ENCODE results near the gene JARID2.

The JARID2 gene

GRCh38 chr6:15361197-15361596, 115.3 kb downstream of the JARID2 start:
- no peak for FAIRE-seq

- no peak for FAIRE-seq
These were observed 116.6 kb downstream of the JARID2 start for GRCh38 chr6:15362274-15363160.

- no peak for FAIRE-seq
These were observed 117.3 kb downstream of the JARID2 start for GRCh38 chr6:15363164-15363522.

GRCh38 chr6:15363523-15364400, 117.9 kb downstream of the JARID2 start:
- FAIRE-seq, result no peak

DNA sequence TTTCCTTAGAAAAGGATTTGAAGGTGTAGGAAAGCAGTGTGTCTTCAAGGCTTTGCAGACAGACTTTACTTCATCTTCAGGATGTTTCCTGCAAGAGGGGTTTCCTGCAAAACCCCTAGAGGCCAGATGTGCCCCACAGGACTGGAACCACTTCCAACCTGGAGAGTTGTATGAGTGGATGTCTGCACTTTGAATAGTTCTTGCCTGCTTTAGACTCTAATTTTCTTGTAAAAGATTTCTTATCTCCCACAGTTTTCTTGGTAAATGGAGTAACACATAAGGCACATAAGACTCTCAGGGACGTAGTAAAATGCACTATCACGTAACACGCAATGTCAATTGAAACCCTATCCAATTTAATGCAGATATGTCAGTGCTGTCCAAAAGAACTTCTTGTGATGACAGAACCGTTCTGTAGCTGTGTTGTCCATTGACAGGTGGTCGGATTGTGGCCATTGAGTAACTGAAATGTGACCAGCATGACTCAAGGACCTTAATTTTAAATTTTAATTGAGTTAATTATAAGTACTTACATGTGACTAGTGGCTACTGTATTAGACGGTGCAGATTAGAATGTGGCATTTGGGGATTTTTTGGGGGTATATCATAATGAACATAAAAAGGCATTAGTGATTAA, 118.7 kb downstream of the JARID2 start:
- FAIRE-seq, result no peak

DNA sequence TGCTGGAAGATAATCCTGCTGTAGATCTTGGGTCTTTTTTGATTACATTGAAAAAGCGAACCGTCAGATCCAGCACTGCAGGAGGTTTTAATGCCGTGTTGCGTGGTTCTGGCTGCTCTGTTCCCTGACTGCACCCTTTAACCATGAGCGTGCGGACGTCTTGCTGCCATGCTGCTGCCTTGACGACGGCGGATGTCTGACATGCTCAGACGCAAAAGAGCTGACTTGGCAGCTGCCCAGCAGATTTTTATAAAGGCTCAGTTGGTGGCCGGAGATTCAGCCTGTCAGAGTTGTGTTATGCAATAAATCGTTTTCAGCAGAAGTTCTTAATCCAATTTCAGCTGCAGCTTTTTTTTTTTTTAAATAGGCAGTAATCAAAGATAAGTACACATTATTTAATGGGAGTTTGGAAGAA, 119.4 kb downstream of the JARID2 start:
- no peak for FAIRE-seq

- no peak for FAIRE-seq
These were observed 120.2 kb downstream of the JARID2 start for GRCh38 chr6:15366003-15366535.

- no peak for FAIRE-seq
These were observed 121.0 kb downstream of the JARID2 start for GRCh38 chr6:15366879-15367278.

DNA sequence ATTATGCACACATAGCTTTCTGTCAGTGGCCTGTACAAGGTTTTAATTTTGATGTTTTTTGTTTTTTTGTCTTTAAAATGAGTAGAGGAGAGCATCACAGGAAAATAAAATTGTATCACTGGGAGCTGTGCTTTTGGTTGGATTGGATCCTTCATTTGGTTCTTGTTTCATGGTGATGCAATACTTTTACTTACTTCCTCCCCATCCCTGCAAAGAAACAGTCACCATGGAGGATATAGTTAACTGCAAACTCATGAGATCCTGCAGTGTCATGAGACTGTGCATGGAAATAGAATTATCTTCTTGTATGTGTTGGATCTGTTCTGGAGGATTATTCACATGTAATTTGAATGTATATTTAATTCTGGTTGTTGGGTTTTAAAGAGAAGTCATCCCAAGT, 122.3 kb downstream of the JARID2 start:
- no peak for FAIRE-seq

DNA sequence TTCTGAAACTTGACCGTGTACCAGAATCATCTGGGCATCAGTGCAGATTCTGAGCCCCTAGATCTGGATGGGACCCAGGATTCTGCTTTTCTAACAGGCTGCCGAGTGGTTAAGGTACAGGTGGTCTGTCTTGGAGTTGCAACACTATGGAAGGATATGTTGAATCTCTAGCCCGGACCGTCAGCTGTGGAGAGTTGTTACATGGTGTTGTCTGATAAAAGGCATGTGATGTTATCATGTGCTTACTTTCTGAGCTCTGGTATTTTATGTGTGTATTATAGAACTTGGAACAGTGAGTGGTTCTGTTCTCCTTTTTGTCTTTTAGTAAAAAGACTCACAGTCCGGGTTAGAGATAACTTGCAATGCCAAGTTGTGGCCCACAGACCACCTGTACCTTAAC, 123.0 kb downstream of the JARID2 start:
- no peak for FAIRE-seq

DNA sequence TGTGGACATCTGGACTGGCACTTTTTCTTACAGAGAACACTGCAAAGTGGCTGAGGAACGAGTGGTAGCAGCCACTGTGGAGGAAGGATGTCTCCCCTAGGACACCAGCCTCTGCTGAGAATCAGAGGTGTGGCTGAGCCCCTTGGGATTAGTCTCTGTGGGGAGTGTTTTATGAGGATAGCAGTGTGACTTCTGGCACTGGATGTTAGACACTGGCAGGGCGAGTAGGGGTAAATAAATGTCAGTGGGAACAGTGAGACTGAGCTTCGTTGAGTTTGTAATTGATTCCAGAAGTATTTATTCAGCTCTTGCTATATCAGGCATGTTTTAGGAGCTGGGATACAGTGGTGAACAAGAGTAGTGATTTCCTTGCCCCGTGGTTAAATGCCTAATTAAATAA, 124.0 kb downstream of the JARID2 start:
- FAIRE-seq, result no peak

- no peak for FAIRE-seq
These were observed 125.1 kb downstream of the JARID2 start for GRCh38 chr6:15370733-15371671.

- FAIRE-seq, result no peak
These were observed 127.1 kb downstream of the JARID2 start for GRCh38 chr6:15372932-15373331.

GRCh38 chr6:15374119-15374518, 128.2 kb downstream of the JARID2 start:
- FAIRE-seq, result no peak

DNA sequence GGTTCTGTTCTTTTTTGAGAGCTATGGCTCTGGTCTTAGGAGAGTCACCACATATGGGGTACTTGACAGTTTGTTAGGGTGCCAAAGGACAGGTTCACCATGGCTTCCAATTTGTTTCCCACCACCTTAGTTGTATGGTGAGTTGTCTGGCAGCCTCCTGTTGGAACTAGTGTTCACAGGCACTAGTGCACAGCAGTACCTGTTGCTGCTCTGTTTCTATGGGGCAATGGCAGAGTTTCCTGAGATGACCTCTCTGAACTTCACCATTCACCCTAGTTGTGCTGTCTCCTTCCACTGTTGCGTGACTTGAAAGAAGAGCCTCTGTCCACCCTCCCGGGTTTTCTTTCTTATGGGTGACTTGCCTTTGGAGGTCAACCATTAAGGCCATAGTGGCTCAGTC, 129.1 kb downstream of the JARID2 start:
- FAIRE-seq, result no peak

GRCh38 chr6:15375638-15376290, 129.9 kb downstream of the JARID2 start:
- FAIRE-seq, result no peak

DNA sequence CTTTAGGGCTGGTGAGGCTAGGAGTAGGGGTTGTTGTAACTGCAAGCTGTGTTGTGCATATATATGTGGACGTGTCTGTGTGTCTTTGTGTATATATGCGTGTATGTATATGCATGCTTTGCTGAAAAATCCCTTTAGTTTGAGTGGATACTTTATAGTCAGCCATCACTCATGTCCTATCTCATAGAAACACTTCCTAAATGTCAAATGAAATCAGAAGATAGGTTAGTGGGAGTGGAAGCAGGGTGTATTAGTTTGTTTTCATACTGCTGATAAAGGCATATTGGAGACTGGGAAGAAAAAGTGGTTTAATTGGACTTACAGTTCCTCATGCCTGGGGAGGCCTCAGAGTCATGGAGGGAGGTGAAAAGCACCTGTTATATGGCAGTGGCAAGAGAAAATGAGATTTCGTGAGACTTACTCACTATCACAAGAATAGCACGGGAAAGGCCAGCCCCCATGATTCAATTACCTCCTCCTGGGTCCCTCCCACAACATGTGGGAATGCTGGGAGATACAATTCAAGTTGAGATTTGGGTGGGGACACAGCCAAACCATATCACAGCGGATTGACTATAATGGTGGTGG, 131.1 kb downstream of the JARID2 start:
- FAIRE-seq, result no peak

DNA sequence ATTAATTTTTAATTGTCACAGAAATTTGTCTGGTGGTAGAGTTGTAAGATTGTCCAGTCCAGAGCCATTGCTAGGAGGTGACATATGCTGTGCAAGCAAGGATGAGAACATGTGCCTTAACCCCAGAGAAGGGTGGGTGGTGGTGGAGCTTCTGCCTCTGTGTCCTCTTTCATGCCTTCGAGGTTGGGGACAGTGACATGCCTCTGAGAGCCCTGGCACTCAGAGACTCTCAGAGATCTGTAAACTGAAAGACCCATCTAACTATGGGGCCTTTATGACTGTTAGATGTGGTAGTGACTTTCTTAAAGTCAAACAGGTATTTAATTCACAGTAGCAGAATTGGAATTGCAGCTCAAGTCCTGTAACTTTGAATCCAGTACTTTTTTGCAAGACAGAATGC, 132.4 kb downstream of the JARID2 start:
- FAIRE-seq, result no peak

- no peak for FAIRE-seq
These were observed 133.0 kb downstream of the JARID2 start for GRCh38 chr6:15378866-15379265.

DNA sequence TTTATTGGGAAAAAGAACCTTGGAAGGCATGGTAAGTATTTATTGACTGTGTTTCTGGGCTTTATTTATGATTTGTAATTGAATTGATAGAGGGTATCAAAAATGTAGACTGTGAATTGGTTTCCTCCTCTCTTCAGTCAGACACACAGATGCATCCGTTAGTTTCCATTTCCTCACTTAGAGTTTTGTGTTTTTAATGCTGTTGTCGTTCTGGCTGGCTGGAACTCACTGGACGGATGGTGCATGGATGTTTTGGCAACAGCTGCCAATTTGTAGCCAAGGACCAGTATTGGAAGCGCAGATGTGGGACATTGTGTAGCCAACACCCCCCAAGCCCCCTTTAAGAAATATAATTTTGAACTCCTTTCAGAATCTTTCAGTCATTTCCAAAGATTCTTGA, 134.5 kb downstream of the JARID2 start:
- no peak for FAIRE-seq

GRCh38 chr6:15382089-15382488, 136.2 kb downstream of the JARID2 start:
- FAIRE-seq, result no peak

All from colon (tissue), 2 donors.